Caco-2 (cell line): ENCODE results near the gene RPL7A. TPM values are rescaled to one million over a fixed set of nuclear protein-coding genes. Genes with fewer than 3 reads are reported as not detected.
"Not testable (repeated sequence)": the region's sequence is repeated elsewhere in the genome, so short reads cannot be mapped to it uniquely, and the experiment has no call there.

Experiments used
- BruUV-seq: library from RNA; stranded (reverse); fragments of 400-500 nt; replicated peaks from 2 replicates; lab custom pipeline; 2021; lab: Mats Ljungman, UMichigan
- CTCF ChIA-PET: fragments of 300-600 bp; sonication (Branson Sonifier 250); formaldehyde crosslinking; loops from one replicate; lab custom pipeline; 2022; ENCODE audit warnings: antibody characterized with exemption; lab: Charles Lee
- POLR2A ChIA-PET: fragments of 300-600 bp; sonication (Branson Sonifier 250); formaldehyde crosslinking; loops from one replicate; lab custom pipeline; 2022; ENCODE audit warnings: antibody characterized with exemption; lab: Charles Lee
- DNase-seq, 2 experiments: peaks; one replicate each; pipeline versions ENCODE4 v3.0.0 to v3.0.0-alpha.2; 2020 to 2022
- H3K27me3 ChIP-seq: replicated peaks from 2 replicates; pipeline ENCODE4 v1.6.0; 2011; ENCODE audit warnings: low read length; ENCODE audit not compliant: control insufficient read depth, insufficient read depth
- H3K36me3 ChIP-seq: 2 replicates; pipeline ENCODE4 v1.5.1; 2011; ENCODE audit warnings: low read length; ENCODE audit not compliant: control insufficient read depth, insufficient read depth
- H3K4me1 ChIP-seq: fragments of 250-450 bp; sonication (Bioruptor Pico); 2 replicates; pipeline ENCODE4 v1.5.1; 2020; ENCODE audit warnings: mild to moderate bottlenecking
- H3K4me3 ChIP-seq: 2 replicates; pipeline ENCODE4 v1.5.1; 2011; ENCODE audit warnings: low read depth, mild to moderate bottlenecking, control low read depth, low read length
- H3K9me3 ChIP-seq: fragments of 250-450 bp; sonication (Bioruptor Pico); 2 replicates; pipeline ENCODE4 v1.5.1; 2020; ENCODE audit warnings: mild to moderate bottlenecking, moderate library complexity
- H3K27ac Mint-ChIP-seq: one replicate; pipeline ENCODE4 v1.8.0; 2022; ENCODE audit warnings: mixed read lengths; ENCODE audit not compliant: unreplicated experiment
- H3K27me3 Mint-ChIP-seq: one replicate; pipeline ENCODE4 v1.8.0; 2022; ENCODE audit warnings: mixed read lengths; ENCODE audit not compliant: insufficient read depth, unreplicated experiment
- H3K36me3 Mint-ChIP-seq: one replicate; pipeline ENCODE4 v1.8.0; 2022; ENCODE audit warnings: mild to moderate bottlenecking, mixed read lengths; ENCODE audit not compliant: insufficient read depth, unreplicated experiment
- H3K4me1 Mint-ChIP-seq: one replicate; pipeline ENCODE4 v1.8.0; 2022; ENCODE audit warnings: low read depth, mixed read lengths; ENCODE audit not compliant: unreplicated experiment
- H3K4me3 Mint-ChIP-seq: one replicate; pipeline ENCODE4 v1.8.0; 2022; ENCODE audit warnings: mild to moderate bottlenecking, moderate library complexity, mixed read lengths; ENCODE audit not compliant: unreplicated experiment
- H3K9me3 Mint-ChIP-seq: one replicate; pipeline ENCODE4 v1.8.0; 2022; ENCODE audit warnings: mixed read lengths; ENCODE audit not compliant: unreplicated experiment
- intact Hi-C: fragments of 100-400 bp; cut with micrococcal nuclease; formaldehyde crosslinking; loops from one replicate; pipeline ENCODE4 v1.10.0; 2022; ENCODE audit not compliant: unreplicated experiment
- total RNA-seq: library from RNA; stranded (reverse); gene quantifications from 2 replicates; pipeline ENCODE4 v1.2.3, GENCODE V29; 2022
- TF ChIP-seq, protein P1 (sequence below), 2 experiments: fragments of 200-600 bp in 1 of 2; IDR thresholded peaks; 1 replicate in 1 of 2; 2 replicates in 1 of 2; pipeline versions ENCODE4 v1.5.1 to v1.8.0; 2011 to 2022; ENCODE audit warnings: antibody characterized with exemption in 1 of 2, control low read depth in 1 of 2, inconsistent platforms in 1 of 2, low read depth in 1 of 2, low read length in 1 of 2, mild to moderate bottlenecking in 1 of 2, moderate library complexity in 1 of 2; ENCODE audit not compliant: insufficient read depth in 1 of 2, severe bottlenecking in 1 of 2, unreplicated experiment in 1 of 2

The RPL7A gene
- total RNA-seq, 1 experiment from 2014 or later = 1,995 TPM

DNA sequence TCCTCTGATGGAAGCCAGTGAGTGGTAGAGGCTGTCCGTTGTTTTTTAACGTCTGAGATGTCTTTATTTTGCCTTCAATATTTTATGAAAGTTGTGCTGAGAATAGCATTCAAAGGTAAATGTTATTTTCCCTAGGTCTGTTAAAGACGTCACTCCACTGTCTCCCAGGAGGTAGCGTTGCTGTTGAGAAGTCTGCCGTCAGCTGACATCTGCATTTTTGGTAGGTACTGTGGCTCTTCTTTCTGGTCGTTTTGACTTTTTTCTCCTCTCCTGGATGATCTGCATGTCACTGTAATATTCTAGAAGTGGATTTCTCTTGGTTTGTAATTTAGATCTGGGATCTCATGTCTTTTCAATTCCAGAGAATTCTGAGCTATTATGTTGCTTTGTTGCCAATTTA lies 38.4 kb upstream of the RPL7A start:
- Histone ChIP-seq H3K27me3 (no peaks in the 10 kb centered on the region), H3K9me3 (peaks cover 9% of the 10 kb centered on the region; the same call in 1 of the 2 replicates), H3K4me3 (no peak overlapping the region), H3K4me1 (no peaks in the 10 kb centered on the region), H3K36me3 (no peaks in the 10 kb centered on the region)
- ChIA-PET POLR2A (no interaction called here), CTCF (interaction anchor here (0.6 kb wide), 1 partner anchor 818 kb away, joined by 3 read pairs; no protein-coding TSS in a partner anchor)
- no peaks in the 10 kb centered on the region for H3K4me1 Mint-ChIP-seq
- no peak overlapping the region for H3K27ac Mint-ChIP-seq
- DNase-seq = no peak
- BruUV-seq = no TSS peak
- intact Hi-C loops = no loop called here
- TF ChIP-seq, protein P1, sequence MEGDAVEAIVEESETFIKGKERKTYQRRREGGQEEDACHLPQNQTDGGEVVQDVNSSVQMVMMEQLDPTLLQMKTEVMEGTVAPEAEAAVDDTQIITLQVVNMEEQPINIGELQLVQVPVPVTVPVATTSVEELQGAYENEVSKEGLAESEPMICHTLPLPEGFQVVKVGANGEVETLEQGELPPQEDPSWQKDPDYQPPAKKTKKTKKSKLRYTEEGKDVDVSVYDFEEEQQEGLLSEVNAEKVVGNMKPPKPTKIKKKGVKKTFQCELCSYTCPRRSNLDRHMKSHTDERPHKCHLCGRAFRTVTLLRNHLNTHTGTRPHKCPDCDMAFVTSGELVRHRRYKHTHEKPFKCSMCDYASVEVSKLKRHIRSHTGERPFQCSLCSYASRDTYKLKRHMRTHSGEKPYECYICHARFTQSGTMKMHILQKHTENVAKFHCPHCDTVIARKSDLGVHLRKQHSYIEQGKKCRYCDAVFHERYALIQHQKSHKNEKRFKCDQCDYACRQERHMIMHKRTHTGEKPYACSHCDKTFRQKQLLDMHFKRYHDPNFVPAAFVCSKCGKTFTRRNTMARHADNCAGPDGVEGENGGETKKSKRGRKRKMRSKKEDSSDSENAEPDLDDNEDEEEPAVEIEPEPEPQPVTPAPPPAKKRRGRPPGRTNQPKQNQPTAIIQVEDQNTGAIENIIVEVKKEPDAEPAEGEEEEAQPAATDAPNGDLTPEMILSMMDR (IDR thresholded peaks at IDR 0.05; ENCODE audit: insufficient read depth in 1 of 2, low read depth in 1 of 2, low read length in 1 of 2, severe bottlenecking in 1 of 2, unreplicated experiment in 1 of 2) = no peak
- no peaks in the 10 kb centered on the region for H3K27me3 Mint-ChIP-seq
- H3K36me3 Mint-ChIP-seq = no peaks in the 10 kb centered on the region
- no peak overlapping the region for H3K4me3 Mint-ChIP-seq
- peaks cover 20% of the 10 kb centered on the region for H3K9me3 Mint-ChIP-seq

DNA sequence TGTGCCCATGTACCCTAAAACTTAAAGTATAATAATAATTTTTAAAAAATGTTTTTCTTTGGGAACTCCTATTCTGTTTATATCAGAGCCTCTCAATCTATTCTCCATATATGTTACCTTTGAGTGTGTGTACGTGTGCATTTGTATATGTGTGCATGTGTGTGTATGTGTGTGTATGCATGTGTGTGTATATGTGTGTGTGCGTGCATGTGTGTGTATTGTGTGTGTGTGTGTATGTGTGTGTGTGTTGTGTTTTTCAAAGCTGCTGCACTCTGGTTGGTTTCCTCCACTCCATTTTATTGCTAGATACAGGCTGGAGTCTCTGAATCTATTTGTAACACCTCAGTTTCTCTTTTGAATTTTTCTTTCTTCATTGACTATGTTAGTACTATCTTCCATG lies 32.0 kb upstream of the RPL7A start:
- CTCF ChIA-PET = no interaction called here
- DNase-seq = no peak
- TF ChIP-seq, protein P1 (IDR thresholded peaks at IDR 0.05; ENCODE audit: insufficient read depth in 1 of 2, low read depth in 1 of 2, low read length in 1 of 2, severe bottlenecking in 1 of 2, unreplicated experiment in 1 of 2) = no peak
- Mint-ChIP-seq H3K36me3 (no peaks in the 10 kb centered on the region), H3K27ac (no peak overlapping the region), H3K27me3 (no peaks in the 10 kb centered on the region), H3K4me3 (no peak overlapping the region), H3K9me3 (peaks cover 6% of the 10 kb centered on the region), H3K4me1 (no peaks in the 10 kb centered on the region)
- intact Hi-C loops = no loop called here
- no peak overlapping the region for H3K4me3 ChIP-seq
- no peaks in the 10 kb centered on the region for H3K4me1 ChIP-seq
- no TSS peak for BruUV-seq
- H3K36me3 ChIP-seq = no peaks in the 10 kb centered on the region
- POLR2A ChIA-PET = no interaction called here
- H3K27me3 ChIP-seq = no peaks in the 10 kb centered on the region
- no peaks in the 10 kb centered on the region for H3K9me3 ChIP-seq

DNA sequence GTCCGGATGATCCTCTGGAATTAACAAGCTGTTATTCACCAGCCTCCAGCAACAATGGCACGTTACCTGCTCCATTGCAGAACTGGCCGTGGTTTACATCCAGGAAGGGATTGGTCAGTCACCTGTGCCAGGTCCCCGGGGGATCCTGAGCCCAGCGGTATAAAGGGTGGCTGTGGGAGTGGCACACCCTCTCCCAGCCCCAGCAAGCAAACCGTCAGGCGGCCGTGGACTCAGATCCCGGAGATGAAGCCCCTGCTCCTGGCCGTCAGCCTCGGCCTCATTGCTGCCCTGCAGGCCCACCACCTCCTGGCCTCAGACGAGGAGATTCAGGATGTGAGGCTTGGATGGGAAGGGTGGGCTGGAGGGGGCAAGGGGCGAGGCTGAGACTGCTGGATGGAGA lies 30.5 kb upstream of the RPL7A start:
- CTCF ChIA-PET, POLR2A ChIA-PET, BruUV-seq: not testable (repeated sequence)

More for the DNA sequence above, 30.5 kb upstream of the RPL7A start:
- H3K27ac Mint-ChIP-seq, H3K9me3 Mint-ChIP-seq, H3K27me3 Mint-ChIP-seq, H3K36me3 Mint-ChIP-seq, H3K4me1 Mint-ChIP-seq, H3K36me3 ChIP-seq, intact Hi-C loops, H3K27me3 ChIP-seq, H3K9me3 ChIP-seq, H3K4me3 ChIP-seq, H3K4me1 ChIP-seq, H3K4me3 Mint-ChIP-seq: not testable (repeated sequence)
- peak in 1 of 2 experiments; percentile 12 for DNase-seq
